ENCODE results near the gene RAD51AP1. TPM values are rescaled to one million over a fixed set of nuclear protein-coding genes. Genes with fewer than 3 reads are reported as not detected.
A peak's percentile ranks its signal among the peaks of the same experiment; 100 is the strongest.

Gene RAD51AP1
- polyA plus RNA-seq, 1 donor (not counting 4 experiments of a cell fraction or from before 2014, with no cell fraction given), result 13.0 TPM

DNA sequence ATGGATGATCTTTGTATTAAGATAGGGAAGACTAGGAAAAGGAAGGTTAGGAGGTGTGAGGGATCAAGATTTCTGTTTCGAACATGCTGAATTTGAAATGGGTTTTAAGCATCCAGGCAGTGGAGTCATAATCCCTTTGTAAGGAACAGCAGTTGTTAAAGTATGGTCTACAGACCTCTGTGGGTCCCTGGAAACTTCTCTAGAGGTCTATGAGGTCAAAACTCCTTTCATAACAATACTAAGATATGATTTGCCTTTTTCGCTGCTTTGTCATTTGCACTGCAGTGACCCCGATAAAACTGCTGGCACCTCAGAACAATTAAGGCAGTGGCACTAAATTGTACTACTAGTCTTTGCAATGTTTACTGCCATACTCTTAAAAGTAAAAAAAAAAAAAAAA, 1.5 kb downstream of the RAD51AP1 start:
- Histone ChIP-seq H3K79me2 (ENCODE audit: control insufficient read depth, insufficient read depth, low read length) (peaks cover 33% of the 10 kb centered on the region), H3K9ac (ENCODE audit: control insufficient read depth, extremely low read depth, insufficient read depth, low read length) (peak overlapping the region; percentile 7), H4K20me1 (ENCODE audit: control insufficient read depth, extremely low read depth, insufficient read depth, low read length) (no peaks in the 10 kb centered on the region), H3K4me3 (ENCODE audit: control insufficient read depth in 2 of 3, extremely low read depth in 1 of 3, insufficient read depth in 2 of 3, low read depth in 1 of 3, low read length in 3 of 3) (peak overlapping the region in 1 of 3 experiments; percentile 96), H3K9me3 (ENCODE audit: control insufficient read depth, low read depth, low read length) (no peaks in the 10 kb centered on the region), H3K4me1 (ENCODE audit: control insufficient read depth, extremely low read depth, insufficient read depth, low read length) (peaks cover 8% of the 10 kb centered on the region), H3K27ac (ENCODE audit: control insufficient read depth, insufficient read depth, low read length) (no peak overlapping the region), H2AFZ (ENCODE audit: control insufficient read depth, low read length) (no peak overlapping the region), H3K4me2 (ENCODE audit: control insufficient read depth, extremely low read depth, insufficient read depth, low read depth, low read length) (peak overlapping the region; percentile 89), H3K9me1 (ENCODE audit: control insufficient read depth, extremely low read depth, insufficient read depth, low read length) (no peaks in the 10 kb centered on the region), H3K36me3 (ENCODE audit: control insufficient read depth in 2 of 2, extremely low read depth in 1 of 2, insufficient read depth in 2 of 2, low read length in 2 of 2) (peaks cover 0 to under 1% of the 10 kb centered on the region in 2 experiments), H3K27me3 (ENCODE audit: control insufficient read depth, extremely low read depth, insufficient read depth, low read length) (no peaks in the 10 kb centered on the region)
- dilution Hi-C loops (cut with MboI; ENCODE audit: extremely low pct_ligation_motif_present, low sequenced_read_pairs), result no loop called here
- DNase-seq (ENCODE audit: low read depth, low spot score) (no peak), FAIRE-seq (no peak)
- TF ChIP-seq, protein P1, sequence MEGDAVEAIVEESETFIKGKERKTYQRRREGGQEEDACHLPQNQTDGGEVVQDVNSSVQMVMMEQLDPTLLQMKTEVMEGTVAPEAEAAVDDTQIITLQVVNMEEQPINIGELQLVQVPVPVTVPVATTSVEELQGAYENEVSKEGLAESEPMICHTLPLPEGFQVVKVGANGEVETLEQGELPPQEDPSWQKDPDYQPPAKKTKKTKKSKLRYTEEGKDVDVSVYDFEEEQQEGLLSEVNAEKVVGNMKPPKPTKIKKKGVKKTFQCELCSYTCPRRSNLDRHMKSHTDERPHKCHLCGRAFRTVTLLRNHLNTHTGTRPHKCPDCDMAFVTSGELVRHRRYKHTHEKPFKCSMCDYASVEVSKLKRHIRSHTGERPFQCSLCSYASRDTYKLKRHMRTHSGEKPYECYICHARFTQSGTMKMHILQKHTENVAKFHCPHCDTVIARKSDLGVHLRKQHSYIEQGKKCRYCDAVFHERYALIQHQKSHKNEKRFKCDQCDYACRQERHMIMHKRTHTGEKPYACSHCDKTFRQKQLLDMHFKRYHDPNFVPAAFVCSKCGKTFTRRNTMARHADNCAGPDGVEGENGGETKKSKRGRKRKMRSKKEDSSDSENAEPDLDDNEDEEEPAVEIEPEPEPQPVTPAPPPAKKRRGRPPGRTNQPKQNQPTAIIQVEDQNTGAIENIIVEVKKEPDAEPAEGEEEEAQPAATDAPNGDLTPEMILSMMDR (optimal IDR thresholded peaks at IDR 0.05 in 1 of 3, IDR thresholded peaks at IDR 0.05 in 1 of 3, conservative IDR thresholded peaks at IDR 0.05 in 1 of 3; ENCODE audit: extremely low read depth in 1 of 3, insufficient read depth in 2 of 3, low read length in 3 of 3), result no peak
- TF ChIP-seq EZH2 (IDR thresholded peaks at IDR 0.05; ENCODE audit: low read length), result no peak

- no peaks in the 10 kb centered on the region for H3K9me1 ChIP-seq (ENCODE audit: control insufficient read depth, extremely low read depth, insufficient read depth, low read length)
- no peaks in the 10 kb centered on the region for H3K36me3 ChIP-seq (ENCODE audit: control insufficient read depth in 2 of 2, extremely low read depth in 1 of 2, insufficient read depth in 2 of 2, low read length in 2 of 2)
- no peaks in the 10 kb centered on the region for H4K20me1 ChIP-seq (ENCODE audit: control insufficient read depth, extremely low read depth, insufficient read depth, low read length)
- H3K9me3 ChIP-seq (ENCODE audit: control insufficient read depth, low read depth, low read length), result no peaks in the 10 kb centered on the region
- H3K4me3 ChIP-seq (ENCODE audit: control insufficient read depth in 2 of 3, extremely low read depth in 1 of 3, insufficient read depth in 2 of 3, low read depth in 1 of 3, low read length in 3 of 3), result no peak overlapping the region
- dilution Hi-C loops (cut with MboI; ENCODE audit: extremely low pct_ligation_motif_present, low sequenced_read_pairs), result no loop called here
- no peak for FAIRE-seq
- no peak for DNase-seq (ENCODE audit: low read depth, low spot score)
- H3K4me2 ChIP-seq (ENCODE audit: control insufficient read depth, extremely low read depth, insufficient read depth, low read depth, low read length), result no peak overlapping the region
- TF ChIP-seq, protein P1 (optimal IDR thresholded peaks at IDR 0.05 in 1 of 3, IDR thresholded peaks at IDR 0.05 in 1 of 3, conservative IDR thresholded peaks at IDR 0.05 in 1 of 3; ENCODE audit: extremely low read depth in 1 of 3, insufficient read depth in 2 of 3, low read length in 3 of 3), result no peak
- no peak for TF ChIP-seq EZH2 (IDR thresholded peaks at IDR 0.05; ENCODE audit: low read length)
- peaks cover 8% of the 10 kb centered on the region for H3K4me1 ChIP-seq (ENCODE audit: control insufficient read depth, extremely low read depth, insufficient read depth, low read length)
- H3K79me2 ChIP-seq (ENCODE audit: control insufficient read depth, insufficient read depth, low read length), result peaks cover 33% of the 10 kb centered on the region
- H3K27ac ChIP-seq (ENCODE audit: control insufficient read depth, insufficient read depth, low read length), result no peak overlapping the region
- H2AFZ ChIP-seq (ENCODE audit: control insufficient read depth, low read length), result no peak overlapping the region
- no peaks in the 10 kb centered on the region for H3K27me3 ChIP-seq (ENCODE audit: control insufficient read depth, extremely low read depth, insufficient read depth, low read length)
- H3K9ac ChIP-seq (ENCODE audit: control insufficient read depth, extremely low read depth, insufficient read depth, low read length), result no peak overlapping the region
Observed at GRCh38 chr12:4540638-4541037, 1.9 kb downstream of the RAD51AP1 start.
